Measurements from ENCODE around the gene NKX3-2.

Gene NKX3-2

DNA sequence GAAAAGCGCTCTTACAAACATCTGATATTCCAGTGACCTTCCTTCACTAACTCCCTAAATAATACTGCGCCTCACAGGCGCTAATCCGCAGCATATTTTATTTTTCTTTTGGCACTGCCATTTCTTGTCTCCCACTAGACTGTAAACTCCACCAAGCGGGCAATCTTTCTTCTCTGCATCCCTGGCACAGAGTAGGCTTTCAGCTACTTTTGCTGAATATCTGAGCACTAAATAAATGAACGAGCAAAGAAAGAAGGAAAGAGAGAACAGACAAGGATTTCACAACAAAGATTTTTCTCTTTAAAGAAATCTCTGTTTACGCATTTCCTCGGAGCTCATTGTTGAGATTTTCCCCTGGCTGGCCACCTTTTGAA is 12.7 kb downstream of the NKX3-2 start:
- peak; percentile 15 for DNase-seq

DNA sequence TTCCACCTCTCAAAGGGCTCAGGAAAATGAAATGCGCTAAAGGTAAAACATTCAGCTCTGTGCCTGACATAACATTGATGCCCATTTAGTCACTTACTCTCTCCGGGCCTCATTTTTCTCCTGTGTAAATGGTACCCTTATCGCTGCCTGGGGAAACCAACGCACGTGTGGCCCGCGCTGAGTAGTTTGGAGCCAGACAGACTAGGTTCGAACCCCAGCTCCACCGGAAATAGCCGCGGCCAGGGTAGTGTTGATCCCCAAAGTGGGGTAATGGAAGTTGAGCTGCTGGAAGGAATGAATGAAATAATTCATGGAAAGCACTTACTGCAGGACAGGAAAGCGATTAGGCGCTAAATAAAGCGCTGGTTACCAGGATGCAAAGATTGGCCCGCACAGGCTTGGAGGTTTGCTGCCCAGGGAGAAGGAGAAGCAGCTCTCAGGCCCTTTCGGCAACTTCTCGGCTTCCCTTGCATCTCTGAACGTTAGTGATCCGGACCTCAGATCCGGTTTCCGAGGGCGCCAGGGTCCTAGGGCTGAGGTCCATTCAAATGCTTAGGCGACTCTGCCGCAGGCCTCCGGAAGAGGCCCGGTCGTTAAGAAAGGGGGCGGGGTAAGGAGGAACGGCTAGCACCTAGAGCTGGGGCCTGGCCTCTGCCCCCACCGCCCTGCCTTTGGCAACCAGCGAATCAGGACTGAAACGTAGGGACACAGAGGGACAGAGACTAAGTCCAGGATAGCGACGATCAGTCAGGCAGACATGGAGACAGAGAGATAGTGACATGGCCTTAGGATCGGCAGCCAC is 13.3 kb downstream of the NKX3-2 start:
- peak; percentile 30 for DNase-seq

DNA sequence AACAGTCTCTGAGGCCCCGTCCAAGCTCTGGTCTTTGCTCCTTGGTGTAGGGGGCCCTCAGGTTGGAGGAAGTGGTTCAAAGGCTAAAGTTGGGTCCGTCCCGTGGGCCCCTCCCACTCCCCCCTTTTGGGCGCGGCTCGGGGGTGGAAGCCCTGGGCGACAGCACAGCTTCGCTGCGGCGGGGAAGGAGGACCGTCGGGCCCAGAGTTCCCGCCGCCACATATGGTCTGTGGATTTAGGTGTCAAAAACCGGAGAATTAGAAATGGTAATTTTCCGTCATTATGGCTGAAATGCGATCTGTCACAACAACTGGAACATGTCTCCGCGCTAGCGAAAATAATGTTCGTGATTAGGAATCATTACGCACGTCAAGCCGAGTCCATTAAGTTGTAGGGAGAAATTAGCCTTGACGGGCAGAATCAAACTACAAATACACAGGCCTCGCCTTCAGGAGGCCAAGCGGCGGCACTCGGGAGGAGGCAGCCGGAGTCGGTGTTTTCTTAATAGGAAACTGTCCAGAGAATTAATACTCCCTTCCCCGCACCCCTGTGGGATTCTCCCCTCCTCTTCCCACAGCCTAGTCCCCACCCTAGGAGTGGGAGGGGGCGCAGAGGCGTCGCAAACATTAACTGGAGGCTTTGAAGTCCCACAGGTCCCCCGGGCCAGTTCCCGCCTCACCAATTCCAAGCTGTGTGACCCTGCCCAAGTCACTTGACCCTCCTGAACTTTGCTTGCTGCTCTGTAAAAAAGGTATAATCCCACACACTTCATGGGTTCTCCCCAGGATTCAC is 15.0 kb downstream of the NKX3-2 start:
- DNase-seq = peak; percentile 44

DNA sequence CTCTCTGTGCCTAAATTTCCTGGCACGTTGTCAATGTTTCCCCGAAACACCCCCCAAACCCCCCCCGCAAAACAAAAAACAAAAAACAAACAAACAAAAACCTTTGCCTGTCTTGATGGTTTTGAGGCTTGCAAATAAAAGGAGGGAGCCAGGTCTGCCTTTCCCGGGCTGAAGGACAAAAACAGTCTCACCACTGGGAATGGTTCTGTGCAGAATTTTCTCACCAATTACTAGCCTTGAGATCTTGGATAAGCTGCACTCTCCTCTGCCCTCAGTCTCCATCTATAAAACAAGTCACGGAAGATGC is 15.5 kb downstream of the NKX3-2 start:
- DNase-seq = no peak

DNA sequence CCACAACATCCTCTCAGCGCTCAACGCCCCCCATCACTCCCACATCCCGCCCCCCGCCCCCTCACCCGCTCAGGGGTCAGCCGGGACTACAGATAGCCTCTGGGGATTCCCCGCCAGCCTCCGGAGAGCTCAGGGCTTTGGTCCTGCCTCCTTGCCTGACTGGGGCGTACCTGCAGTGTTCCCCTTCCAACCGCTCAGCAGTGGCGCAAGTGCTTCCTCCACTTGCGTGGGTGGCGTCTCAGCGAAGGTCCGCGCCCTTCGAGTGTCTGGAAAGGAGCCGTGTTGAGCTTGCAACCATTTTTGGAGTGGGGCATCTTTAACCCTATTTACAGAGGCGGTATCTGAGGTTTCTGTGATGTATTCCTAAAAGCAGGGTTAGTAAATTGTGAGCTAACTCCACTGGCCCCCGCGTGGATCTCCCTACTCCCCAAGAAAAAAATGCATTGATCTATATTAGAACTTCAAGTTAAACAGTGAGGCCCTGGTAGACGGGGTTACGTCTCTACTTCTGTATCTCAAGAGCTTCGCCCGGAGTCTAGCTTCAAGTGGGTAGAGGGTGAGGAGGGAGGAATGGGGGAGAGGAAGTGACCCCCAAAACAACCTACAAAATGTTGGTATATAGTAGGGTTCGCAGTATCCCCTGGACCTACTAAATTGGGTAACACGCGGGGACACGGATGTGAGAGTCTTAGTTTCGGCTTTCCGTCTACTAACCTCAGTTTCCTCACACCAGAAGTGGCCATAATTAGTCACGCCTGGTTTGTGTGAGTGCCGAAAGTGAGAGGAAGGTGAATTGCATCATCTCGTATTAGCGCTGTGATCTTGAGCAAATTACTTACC is 16.1 kb downstream of the NKX3-2 start:
- no peak for DNase-seq

DNA sequence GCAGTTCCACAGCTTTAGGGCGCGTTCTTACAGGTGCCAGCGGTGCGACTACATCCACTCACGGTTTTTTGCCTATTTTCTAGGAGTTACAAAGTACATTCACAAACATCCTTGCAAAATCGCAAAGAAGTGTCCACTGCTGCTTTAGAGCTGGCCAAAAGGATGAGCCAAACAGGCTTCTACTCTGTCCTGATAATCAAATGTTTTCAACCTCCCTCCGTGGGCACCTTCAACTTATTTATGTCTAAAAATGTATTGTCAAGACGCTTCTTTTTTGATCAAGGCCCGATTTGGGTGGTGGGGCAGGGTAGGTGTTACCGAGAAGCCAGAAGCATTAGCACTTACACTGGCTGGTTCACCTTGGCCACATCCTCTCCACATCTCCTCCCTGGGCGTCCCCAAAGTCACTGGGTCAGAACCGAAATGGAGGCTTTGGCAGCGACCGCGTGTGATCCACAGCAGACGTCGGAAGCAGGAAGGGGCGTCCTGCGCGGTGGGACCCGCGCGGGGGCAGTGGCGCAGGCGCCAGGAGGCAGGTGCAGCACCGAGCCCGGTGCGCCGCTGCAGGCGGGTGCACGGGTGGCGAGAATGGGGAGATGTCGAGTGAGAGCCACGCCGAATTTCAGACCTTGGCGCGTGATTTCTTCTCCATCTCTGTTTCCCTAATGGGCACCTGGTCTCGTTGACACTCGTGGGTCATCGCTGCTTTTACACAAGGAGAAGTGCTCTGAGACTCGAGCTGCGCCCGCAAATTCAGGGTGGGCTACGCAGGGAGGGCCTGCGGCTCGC is 16.9 kb downstream of the NKX3-2 start:
- DNase-seq = peak; percentile 47

DNA sequence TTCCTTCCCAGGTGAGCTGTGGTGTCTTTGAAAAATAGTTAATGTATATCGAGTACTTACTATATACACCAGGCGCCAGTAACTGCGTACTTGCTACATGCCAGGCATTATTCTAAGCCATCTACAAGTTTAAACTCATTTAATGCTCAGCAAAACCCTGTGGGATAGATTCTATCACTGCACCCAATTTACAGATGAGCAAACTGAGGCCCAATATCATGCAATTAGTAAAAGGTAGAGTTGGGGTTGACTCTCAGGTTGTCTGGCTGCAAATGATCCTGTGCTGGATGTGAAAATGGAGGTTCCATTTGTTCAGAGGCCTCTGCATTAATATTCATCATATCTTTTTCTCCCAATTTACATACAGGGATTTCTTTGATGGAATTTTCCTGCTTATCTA is 17.6 kb downstream of the NKX3-2 start:
- DNase-seq = no peak

DNA sequence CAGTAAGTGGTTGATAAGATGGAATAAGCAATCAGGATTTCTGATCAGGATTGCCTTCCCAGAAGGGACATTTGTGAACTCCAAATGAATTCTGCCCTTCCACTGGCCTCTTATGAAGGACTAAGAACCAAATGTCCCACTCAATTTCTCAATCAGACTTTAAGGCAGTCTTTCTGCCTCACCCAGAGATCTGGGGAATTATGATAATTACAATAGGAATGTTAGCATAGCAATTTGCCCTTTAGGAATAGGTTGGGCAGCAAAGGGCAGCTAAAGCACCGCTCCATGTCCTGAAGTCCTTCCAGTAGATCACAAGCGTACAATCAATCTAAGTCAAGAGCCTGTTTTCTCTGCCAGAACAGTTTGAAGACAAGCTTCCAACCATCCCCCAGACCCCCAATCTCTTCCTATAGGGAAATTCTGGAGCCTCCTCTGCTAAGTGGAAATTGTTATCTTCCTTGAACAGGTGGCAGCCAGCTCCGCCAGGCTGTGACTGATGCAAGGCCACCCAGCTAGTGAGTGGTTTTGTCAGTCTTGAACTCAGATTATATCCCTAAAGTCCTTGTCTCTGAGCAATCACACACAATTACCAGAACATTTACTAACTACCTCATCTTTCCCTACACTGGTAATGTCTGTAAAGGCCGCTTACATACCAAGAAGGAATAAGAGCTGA is 18.6 kb downstream of the NKX3-2 start:
- DNase-seq = no peak

DNA sequence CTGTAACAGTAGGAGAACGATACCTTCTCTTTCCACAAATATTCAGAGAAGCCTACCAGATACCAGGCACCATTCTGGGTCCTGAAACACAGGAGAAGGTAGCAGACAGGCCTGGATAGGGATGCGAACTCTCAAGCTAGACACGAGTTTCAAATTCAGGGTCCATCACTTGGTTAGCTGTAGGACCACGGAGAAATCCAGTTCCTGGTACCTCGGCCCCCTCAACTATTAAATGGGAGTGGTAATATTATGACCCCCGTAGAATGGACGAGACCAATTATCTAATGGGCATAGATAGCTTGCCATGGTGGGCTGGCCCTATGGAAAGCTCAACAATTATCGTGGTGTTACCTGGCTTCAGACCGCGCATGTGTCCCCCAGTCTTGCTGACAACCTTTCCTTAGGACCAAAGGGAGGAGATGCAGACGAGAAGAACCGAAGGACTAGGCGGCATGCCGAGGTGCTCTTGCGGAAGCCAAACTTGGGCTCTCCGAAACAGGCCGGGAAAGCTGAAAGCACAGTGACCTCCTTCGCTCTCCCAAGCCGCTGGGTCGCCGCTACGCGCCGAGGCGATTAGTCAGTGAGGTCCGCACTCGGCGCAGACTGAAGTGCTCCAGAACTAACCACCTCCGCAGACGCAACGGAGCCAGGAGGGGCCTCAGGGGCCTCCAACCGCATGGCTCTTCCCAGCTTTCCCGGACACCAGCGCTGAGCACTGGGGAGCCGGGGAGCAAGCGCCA is 19.6 kb downstream of the NKX3-2 start:
- DNase-seq = peak; percentile 18

DNA sequence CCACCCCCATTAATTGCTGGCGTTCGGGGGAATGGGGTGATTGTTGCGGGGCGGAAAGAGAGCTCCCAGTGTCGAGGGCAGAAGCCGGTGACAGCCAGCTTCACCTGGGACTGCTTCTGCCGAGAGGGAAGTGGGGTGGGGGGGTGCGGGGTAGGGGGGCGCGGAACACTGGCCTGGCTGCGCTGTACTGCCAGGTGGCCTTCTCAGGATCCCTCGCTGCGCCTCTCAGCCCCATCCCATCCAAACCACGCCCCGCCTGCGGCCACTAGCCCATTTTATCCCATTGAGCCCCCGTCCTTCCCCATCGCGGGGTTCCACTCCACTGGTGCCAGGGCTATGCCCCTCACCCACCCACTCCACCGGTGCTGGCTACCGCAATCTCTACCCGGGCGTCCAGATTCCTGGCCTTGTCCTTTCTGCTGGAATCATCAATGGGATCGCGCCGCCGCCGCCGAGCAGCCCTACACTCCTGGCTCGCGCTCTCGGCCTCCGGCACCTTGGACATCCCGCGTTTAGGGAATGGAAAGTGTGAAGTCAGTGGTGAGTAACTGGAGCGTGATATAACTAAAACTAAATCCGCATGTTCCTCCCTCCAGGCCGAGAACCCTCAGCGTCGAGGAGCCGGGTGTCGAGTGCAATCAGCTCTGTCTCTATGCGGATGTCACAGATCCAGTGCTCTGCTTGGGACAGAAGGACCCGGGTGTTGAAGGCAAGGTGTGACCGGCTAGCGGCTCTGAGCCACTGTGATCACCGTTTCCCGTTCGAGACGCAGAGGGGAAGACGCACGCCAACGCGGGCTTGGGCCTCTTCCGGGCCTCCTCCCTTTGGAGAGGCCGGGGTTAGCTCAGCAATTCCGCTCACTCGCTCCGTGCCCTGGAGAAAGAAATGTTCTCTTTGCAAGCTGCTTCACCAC is 20.5 kb downstream of the NKX3-2 start:
- peak; percentile 15 for DNase-seq

DNA sequence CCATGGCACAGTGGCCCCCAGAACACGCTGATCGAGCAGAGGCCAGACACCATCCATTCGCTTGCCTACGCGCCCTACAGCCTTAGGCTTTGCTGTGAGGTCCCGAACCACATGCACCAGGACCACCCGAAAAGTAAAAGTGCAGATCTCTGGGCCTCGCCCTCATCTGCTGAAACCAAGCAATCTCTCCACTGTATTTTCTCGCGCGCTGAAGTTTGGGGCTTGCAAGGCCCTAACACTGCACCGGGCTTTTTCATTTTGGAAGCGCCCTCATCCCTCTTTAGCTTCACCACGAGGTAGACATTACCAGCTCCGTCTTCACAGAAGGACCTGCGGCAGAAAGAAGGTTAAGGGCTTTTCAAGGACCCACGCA is 21.2 kb downstream of the NKX3-2 start:
- DNase-seq = peak; percentile 49

DNA sequence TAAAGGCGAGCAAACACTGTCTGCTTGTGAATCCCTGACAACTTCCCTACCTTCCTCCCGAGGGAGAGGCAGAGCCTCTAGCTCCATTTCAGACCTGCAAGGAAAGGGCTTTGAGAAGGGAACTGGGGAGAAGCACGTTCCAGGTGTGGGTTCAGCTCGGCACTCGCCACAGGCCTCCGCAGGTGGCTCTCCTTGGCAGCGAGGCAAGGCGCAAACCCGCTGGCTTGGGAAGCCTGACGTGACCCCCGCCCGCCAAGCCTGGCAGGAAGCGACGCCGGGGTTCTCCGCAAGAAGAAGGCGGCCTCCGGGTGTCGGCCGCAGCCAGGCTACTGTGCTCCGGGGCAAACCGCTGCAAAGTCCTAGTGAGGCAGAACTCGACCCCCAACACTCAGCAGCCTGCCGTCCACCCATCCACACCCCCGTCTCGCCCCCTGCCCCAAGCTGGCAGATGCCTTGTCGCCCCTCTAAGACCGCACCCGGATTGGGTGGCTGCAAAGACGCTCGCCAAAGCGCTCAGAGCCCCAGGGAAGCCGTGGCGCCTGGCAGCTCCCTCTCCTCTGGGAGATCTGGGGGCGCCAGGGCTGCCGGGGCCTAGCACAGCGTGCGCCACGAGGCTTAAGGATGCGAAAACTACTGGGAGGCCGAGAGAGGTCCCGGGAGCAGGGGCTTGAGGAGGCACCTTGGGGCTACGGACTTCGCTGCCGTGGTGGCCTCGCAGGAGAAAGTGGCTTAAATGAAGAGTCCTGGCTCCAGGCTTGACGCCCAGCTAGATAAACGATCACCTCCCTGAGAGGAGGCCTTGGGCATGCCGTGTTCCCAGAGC is 21.8 kb downstream of the NKX3-2 start:
- peak; percentile 55 for DNase-seq

DNA sequence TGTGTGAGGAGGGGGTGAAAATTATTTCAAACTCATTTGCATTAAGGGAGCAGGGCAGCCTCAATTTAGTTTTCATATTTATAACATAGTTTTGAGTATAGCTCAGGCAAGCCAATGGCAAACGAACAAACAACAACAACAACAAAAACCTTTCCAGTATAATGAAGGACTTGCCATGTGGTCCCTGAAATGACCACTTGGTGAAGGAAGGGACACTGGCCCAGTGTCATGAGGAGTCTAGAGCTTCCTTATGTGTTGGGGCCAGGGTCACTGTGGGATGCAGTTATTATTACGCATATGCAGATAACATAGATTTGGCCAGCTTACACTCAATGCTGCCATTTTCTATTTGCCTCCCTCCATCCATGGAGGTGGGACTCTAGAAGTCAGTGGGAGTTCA is 23.3 kb downstream of the NKX3-2 start:
- DNase-seq = no peak

DNA sequence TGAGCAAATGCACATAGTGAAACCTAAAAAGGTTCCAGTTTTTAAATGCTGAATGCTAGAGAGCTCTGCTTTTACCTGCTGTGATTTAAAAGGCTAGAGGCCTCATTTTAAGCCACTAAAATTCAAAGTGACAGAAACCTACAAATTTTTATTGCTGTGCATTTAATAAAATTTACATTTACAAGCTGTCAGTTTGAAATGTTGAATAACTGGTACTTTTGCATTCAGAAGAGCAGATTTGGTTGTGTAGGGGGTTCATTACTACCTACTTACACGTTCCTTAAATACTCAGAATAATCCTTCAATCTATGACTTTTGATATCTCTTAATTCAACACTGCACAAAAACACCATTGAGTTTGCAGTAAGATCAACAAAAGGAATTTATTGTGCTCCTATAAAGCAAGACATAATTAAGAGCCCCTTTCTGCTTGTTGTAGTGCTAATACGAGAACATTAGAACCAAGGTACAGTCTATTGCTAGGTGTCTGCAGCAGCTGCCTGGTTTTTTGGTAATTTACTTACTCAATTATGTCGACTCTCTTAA is 27.9 kb downstream of the NKX3-2 start:
- no peak for DNase-seq

DNA sequence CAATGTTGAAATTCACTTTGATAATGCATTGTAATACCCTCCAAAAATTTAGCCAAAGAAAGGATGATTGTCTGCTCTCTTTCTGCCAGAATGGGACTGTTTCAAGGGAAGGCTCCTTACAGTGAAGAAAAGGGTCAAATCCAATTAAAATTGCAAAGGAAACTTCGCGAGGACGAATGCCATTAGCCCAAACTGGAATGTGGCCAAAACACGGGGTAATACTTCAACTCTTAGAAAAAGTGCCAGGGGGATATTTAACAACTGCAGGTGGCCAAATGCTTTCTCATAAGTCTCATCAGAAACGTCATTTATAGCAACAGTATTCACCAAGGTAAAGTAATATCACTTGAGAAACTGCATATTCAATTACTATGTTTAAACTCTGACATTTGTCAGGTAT is 29.0 kb downstream of the NKX3-2 start:
- DNase-seq = no peak

DNA sequence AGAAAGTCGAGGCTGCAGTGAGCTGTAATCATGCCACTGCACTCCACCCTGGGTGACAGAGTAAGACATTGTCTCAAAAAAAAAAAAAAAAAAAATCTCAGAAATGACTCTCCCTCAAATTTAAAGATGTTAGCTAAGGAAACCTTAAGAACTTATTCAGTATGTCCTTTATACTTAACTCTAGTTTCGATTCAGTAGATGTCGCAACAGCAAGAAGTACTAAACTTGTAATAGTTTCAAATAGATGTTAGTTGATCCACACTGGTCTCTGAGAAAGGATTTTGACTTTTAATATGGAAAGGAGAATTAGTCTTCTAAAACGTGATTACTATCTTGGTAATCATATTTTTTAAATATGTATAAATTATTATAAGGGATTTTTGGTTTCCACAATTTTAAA is 29.6 kb downstream of the NKX3-2 start:
- DNase-seq = no peak

DNA sequence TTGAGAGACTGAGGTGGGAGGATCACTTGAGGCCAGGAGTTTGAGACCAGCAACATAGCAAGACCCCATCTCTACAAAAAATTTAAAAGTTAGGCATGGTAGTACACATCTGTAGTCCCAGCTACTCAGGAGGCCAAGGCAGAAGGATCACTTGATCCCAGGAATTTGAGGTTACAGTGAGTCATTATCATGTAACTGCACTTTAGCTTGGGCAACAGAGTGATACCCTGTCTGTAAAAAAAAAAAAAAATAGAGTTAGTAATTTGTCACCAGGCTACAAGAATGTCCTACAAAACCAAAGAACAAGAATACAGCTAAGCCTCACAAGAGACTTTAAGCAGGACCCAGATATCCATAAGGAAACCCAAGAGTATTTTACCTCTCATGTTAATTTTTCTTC is 33.2 kb downstream of the NKX3-2 start:
- DNase-seq = no peak

DNA sequence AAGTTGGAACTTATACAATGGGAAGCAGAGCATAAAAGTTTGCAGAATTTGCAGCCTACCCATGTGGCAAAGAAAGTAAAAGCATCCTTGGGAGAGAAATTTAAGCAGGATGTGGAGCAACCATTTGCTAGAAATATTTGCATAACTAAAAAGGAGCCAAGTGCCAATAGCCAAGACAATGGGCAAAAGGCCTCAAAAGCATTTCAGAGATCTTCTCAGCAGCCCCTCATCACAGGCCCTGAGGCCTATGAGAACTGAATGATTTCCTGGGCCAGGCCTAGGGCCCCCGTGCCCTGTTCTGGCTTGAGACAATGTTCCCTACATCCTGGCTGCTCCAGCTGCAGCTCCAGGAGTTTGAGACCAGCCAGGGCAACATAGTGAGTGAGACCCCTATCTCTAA is 34.9 kb downstream of the NKX3-2 start:
- DNase-seq = no peak

DNA sequence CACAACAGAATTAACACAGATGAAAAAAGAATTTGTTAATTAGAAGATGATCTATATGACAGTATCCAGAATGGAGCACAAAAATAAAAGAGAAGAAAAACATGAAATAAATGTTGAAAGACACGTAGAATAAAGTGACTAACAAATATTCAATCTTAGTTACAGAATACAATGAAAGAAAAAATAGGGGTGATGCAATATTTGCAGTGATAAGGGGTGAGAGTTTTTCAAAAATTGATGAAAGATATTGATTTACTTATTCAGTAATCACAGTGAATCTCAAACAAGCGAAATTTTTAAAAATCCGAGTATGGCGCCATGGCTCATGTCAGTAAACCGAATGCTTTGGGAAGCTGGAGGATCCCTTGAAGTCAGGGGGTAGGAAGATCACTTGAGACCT is 39.9 kb downstream of the NKX3-2 start:
- no peak for DNase-seq
